SK-N-SH (cell line): ENCODE measurements around the gene SLC9A8. TPM values are rescaled to one million over a fixed set of nuclear protein-coding genes. Genes with fewer than 3 reads are reported as not detected.

Experiments used
- CTCF ChIA-PET: fragments of 300-600, 350-600 bp; formaldehyde crosslinking; extraction: SDS; loops from one replicate; lab custom pipeline; 2021; lab: Yijun Ruan, JAX
- POLR2A ChIA-PET: fragments of 350-600 bp; sonication (Branson Sonifier 250); formaldehyde crosslinking; extraction: SDS; loops from one replicate; lab custom pipeline; 2020; ENCODE audit warnings: antibody characterized with exemption, inconsistent platforms; lab: Yijun Ruan, JAX
- DNase-seq: peaks from one replicate; pipeline ENCODE4 v3.0.0; 2012
- H2AFZ ChIP-seq: fragments of 200-600 bp; sonication (generic); 2 replicates; pipeline ENCODE4 v1.8.1; 2016; ENCODE audit warnings: antibody characterized with exemption, mild to moderate bottlenecking, low read depth
- H3F3A ChIP-seq: fragments of 200-600 bp; sonication (generic); replicated peaks from 2 replicates; pipeline ENCODE3; 2016; ENCODE audit warnings: antibody characterized with exemption, mild to moderate bottlenecking; ENCODE audit not compliant: insufficient read depth
- H3K27ac ChIP-seq, 2 experiments: fragments of 200-500 bp in 1 of 2; fragments of 200-600 bp in 1 of 2; sonication (Bioruptor generic) in 1 of 2; sonication (generic), shearing (Covaris generic) in 1 of 2; 2 replicates each; pipeline versions ENCODE4 v1.5.1 to v1.6.1; 2014 to 2016; ENCODE audit warnings: low read depth in 2 of 2, inconsistent platforms in 1 of 2, low read length in 1 of 2, mild to moderate bottlenecking in 1 of 2, mixed read lengths in 1 of 2
- H3K27me3 ChIP-seq: fragments of 200-600 bp; sonication (generic), shearing (Covaris generic); 2 replicates; pipeline ENCODE4 v1.6.1; 2016; ENCODE audit warnings: mixed run types; ENCODE audit not compliant: insufficient read depth
- H3K36me3 ChIP-seq, 2 experiments: fragments of 200-500 bp in 1 of 2; fragments of 200-600 bp in 1 of 2; sonication (Bioruptor generic) in 1 of 2; sonication (generic) in 1 of 2; replicated peaks in 1 of 2; 2 replicates each; pipeline versions ENCODE3 to v1.5.1; 2014 to 2016; ENCODE audit warnings: low read length in 1 of 2, mild to moderate bottlenecking in 1 of 2; ENCODE audit not compliant: insufficient read depth in 2 of 2, control insufficient read depth in 1 of 2
- H3K4me1 ChIP-seq, 2 experiments: fragments of 200-500 bp in 1 of 2; fragments of 200-600 bp in 1 of 2; sonication (Bioruptor generic) in 1 of 2; sonication (generic), shearing (Covaris generic) in 1 of 2; 2 replicates each; pipeline versions ENCODE4 v1.5.1 to v1.6.1; 2014 to 2016; ENCODE audit warnings: low read depth in 1 of 2, low read length in 1 of 2, mixed run types in 1 of 2; ENCODE audit not compliant: insufficient read depth in 2 of 2, control insufficient read depth in 1 of 2
- H3K4me2 ChIP-seq: fragments of 200-600 bp; sonication (generic), shearing (Covaris generic); 2 replicates; pipeline ENCODE4 v1.6.1; 2017; ENCODE audit warnings: mixed run types
- H3K4me3 ChIP-seq, 2 experiments: fragments of 200-500 bp in 1 of 2; fragments of 200-600 bp in 1 of 2; sonication (Bioruptor generic) in 1 of 2; sonication (generic), shearing (Covaris generic) in 1 of 2; 2 replicates each; pipeline versions ENCODE4 v1.5.1 to v1.8.1; 2014 to 2016; ENCODE audit warnings: low read depth in 2 of 2, inconsistent platforms in 1 of 2, low read length in 1 of 2, mild to moderate bottlenecking in 1 of 2, mixed read lengths in 1 of 2, moderate library complexity in 1 of 2
- H3K79me2 ChIP-seq: fragments of 200-600 bp; sonication (generic); 2 replicates; pipeline ENCODE4 v1.8.1; 2017; ENCODE audit warnings: mild to moderate bottlenecking; ENCODE audit not compliant: insufficient read depth
- H3K9ac ChIP-seq: fragments of 200-600 bp; sonication (generic); 2 replicates; pipeline ENCODE4 v1.6.1; 2017; ENCODE audit warnings: mixed run types
- H3K9me2 ChIP-seq: fragments of 200-600 bp; sonication (generic); 2 replicates; pipeline ENCODE4 v1.6.1; 2017; ENCODE audit warnings: mixed run types
- H3K9me3 ChIP-seq: fragments of 200-600 bp; sonication (generic); 2 replicates; pipeline ENCODE4 v1.6.1; 2017; ENCODE audit warnings: mixed run types, mild to moderate bottlenecking, moderate library complexity
- H4K20me1 ChIP-seq: fragments of 200-600 bp; sonication (generic); 2 replicates; pipeline ENCODE4 v1.6.1; 2017; ENCODE audit warnings: mild to moderate bottlenecking, mixed run types; ENCODE audit not compliant: insufficient read depth
- ELF1 ChIP-seq: IDR thresholded peaks from 2 replicates; pipeline ENCODE4 v1.4.0; 2012
- FOSL2 ChIP-seq: IDR thresholded peaks from 2 replicates; pipeline ENCODE4 v1.4.0; 2012; ENCODE audit warnings: low read depth, mild to moderate bottlenecking, moderate library complexity, borderline replicate concordance
- GATA2 ChIP-seq: sonication (generic); formaldehyde crosslinking; IDR thresholded peaks from 2 replicates; pipeline ENCODE4 v1.5.0; 2020; ENCODE audit warnings: mild to moderate bottlenecking, missing genetic modification reagents
- JUND ChIP-seq: IDR thresholded peaks from 2 replicates; pipeline ENCODE4 v1.4.0; 2012
- MEF2A ChIP-seq: IDR thresholded peaks from 2 replicates; pipeline ENCODE4 v1.4.0; 2012; ENCODE audit warnings: low read depth, borderline replicate concordance
- MXI1 ChIP-seq: IDR thresholded peaks from 2 replicates; pipeline ENCODE4 v1.6.1; 2012; ENCODE audit warnings: mild to moderate bottlenecking, low read depth, low read length, improper control_type of control experiment
- POLR2AphosphoS5 ChIP-seq: IDR thresholded peaks from 2 replicates; pipeline ENCODE4 v1.6.1; 2012; ENCODE audit warnings: low read depth, low read length
- SIN3A ChIP-seq: IDR thresholded peaks from 2 replicates; pipeline ENCODE4 v1.6.1; 2012; ENCODE audit warnings: low read depth, mild to moderate bottlenecking, low read length, moderate library complexity, borderline replicate concordance
- TAF1 ChIP-seq: IDR thresholded peaks from 2 replicates; pipeline ENCODE4 v1.6.1; 2012; ENCODE audit warnings: low read depth, mild to moderate bottlenecking, low read length, moderate library complexity, borderline replicate concordance
- TCF12 ChIP-seq: IDR thresholded peaks from 2 replicates; pipeline ENCODE4 v1.4.0; 2012
- WGBS: methylation state at CpG from one replicate; pipeline ENCODE4 v1.1.6; 2017; ENCODE audit warnings: low lambda C conversion rate; 5-methylcytosine and 5-hydroxymethylcytosine counted together
- polyA plus RNA-seq, 3 experiments: library from polyadenylated mRNA; depleted of rRNA; stranded (reverse); fragments of >200 nt; gene quantifications; 2 replicates each; pipeline ENCODE4 v1.2.3, GENCODE V29; 2012
- TF ChIP-seq, protein P1 (sequence below): IDR thresholded peaks from 2 replicates; pipeline ENCODE4 v1.4.0; 2012; ENCODE audit warnings: low read depth, borderline replicate concordance
- TF ChIP-seq, protein P2 (sequence below): IDR thresholded peaks from 2 replicates; pipeline ENCODE4 v1.4.0; 2012; ENCODE audit warnings: low read depth
- TF ChIP-seq, protein P3 (sequence below): fragments of 200-600 bp; sonication (generic); IDR thresholded peaks from 2 replicates; pipeline ENCODE4 v1.6.1; 2017; ENCODE audit warnings: antibody characterized with exemption, mild to moderate bottlenecking, moderate library complexity
- TF ChIP-seq, protein P4 (sequence below): fragments of 150-350 bp; IDR thresholded peaks from 2 replicates; pipeline ENCODE4 v1.6.1; 2017; ENCODE audit warnings: antibody characterized with exemption, low read length, low read depth, borderline replicate concordance
- TF ChIP-seq, protein P5 (sequence below): IDR thresholded peaks from 2 replicates; pipeline ENCODE4 v1.4.0; 2012; ENCODE audit warnings: low read depth, borderline replicate concordance
- TF ChIP-seq, protein P6 (sequence below): IDR thresholded peaks from 2 replicates; pipeline ENCODE4; 2012
- TF ChIP-seq, protein P7 (sequence below): IDR thresholded peaks from 2 replicates; pipeline ENCODE4 v1.6.1; 2012; ENCODE audit warnings: mild to moderate bottlenecking, low read depth, low read length, moderate library complexity

The SLC9A8 gene
- polyA plus RNA-seq, 1 of the 3 experiments (the other 2 are of a cell fraction): 3.4 TPM

DNA sequence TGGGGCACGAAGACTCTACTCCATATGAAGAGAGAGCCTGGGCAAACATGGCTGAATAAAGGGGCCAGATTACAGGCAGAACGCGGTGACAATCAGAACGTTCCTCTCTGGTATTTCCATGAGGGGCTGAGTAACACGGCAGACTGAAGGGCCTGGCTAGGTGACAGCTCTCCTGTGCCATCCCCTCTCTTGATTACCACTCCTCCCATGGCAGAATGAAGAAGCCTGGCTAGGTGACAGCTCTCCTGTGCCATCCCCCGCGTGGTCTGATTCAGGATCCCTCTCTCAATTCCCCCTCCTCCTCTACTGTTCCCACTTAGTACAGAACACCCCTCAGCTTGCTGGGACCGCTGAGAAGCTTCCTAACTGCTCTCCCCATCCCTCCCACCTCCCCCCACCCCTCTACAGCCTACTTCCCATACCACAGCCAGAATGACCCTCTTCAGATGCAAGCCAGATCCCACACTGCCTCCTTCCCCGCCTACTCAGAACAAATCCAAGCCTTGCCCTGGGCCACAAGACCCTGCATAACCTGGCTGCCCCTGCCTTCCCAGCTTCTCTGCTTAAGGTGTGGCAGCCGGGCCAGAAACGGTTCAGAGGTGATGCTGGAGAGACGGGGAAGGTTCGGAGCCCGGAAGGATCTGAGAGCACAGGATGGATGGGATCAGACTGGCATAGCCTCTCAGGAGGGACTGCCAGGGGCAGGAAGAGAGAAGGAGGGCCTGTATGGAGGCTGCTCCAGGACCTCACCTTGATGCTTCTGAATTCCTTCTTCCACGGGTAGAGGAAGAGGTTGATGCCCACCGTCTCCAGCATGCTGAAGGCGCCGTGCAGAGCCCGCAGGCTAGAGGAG lies 95.0 kb downstream of the SLC9A8 start:
- POLR2A ChIA-PET: interaction anchor here (1.6 kb wide), 1 partner anchor 8 kb away, joined by 3 read pairs; the partner anchor contains the start of gene SPATA2
- H3K79me2 ChIP-seq: peaks cover 39% of the 10 kb centered on the region
- peaks cover 9 to 52% of the 10 kb centered on the region in 2 experiments for H3K36me3 ChIP-seq
- H3K4me3 ChIP-seq: no peak overlapping the region
- WGBS: 89% methylated on average over 19 of the region's 19 CpGs
- H4K20me1 ChIP-seq: peaks cover 27% of the 10 kb centered on the region; the same call in 1 of the 2 replicates
- no peak overlapping the region for H3K4me2 ChIP-seq
- no peak for DNase-seq
- H3F3A ChIP-seq: no peaks in the 10 kb centered on the region
- TF ChIP-seq, protein P1, sequence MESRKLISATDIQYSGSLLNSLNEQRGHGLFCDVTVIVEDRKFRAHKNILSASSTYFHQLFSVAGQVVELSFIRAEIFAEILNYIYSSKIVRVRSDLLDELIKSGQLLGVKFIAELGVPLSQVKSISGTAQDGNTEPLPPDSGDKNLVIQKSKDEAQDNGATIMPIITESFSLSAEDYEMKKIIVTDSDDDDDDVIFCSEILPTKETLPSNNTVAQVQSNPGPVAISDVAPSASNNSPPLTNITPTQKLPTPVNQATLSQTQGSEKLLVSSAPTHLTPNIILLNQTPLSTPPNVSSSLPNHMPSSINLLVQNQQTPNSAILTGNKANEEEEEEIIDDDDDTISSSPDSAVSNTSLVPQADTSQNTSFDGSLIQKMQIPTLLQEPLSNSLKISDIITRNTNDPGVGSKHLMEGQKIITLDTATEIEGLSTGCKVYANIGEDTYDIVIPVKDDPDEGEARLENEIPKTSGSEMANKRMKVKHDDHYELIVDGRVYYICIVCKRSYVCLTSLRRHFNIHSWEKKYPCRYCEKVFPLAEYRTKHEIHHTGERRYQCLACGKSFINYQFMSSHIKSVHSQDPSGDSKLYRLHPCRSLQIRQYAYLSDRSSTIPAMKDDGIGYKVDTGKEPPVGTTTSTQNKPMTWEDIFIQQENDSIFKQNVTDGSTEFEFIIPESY: no peak
- TF ChIP-seq POLR2AphosphoS5 (no peak), TAF1 (no peak), MXI1 (no peak), ELF1 (no peak), JUND (no peak), MEF2A (no peak), SIN3A (no peak), TCF12 (no peak), FOSL2 (no peak), GATA2 (CRISPR knock-in tag) (no peak)
- TF ChIP-seq, protein P2, sequence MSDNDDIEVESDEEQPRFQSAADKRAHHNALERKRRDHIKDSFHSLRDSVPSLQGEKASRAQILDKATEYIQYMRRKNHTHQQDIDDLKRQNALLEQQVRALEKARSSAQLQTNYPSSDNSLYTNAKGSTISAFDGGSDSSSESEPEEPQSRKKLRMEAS: no peak
- TF ChIP-seq, protein P3, sequence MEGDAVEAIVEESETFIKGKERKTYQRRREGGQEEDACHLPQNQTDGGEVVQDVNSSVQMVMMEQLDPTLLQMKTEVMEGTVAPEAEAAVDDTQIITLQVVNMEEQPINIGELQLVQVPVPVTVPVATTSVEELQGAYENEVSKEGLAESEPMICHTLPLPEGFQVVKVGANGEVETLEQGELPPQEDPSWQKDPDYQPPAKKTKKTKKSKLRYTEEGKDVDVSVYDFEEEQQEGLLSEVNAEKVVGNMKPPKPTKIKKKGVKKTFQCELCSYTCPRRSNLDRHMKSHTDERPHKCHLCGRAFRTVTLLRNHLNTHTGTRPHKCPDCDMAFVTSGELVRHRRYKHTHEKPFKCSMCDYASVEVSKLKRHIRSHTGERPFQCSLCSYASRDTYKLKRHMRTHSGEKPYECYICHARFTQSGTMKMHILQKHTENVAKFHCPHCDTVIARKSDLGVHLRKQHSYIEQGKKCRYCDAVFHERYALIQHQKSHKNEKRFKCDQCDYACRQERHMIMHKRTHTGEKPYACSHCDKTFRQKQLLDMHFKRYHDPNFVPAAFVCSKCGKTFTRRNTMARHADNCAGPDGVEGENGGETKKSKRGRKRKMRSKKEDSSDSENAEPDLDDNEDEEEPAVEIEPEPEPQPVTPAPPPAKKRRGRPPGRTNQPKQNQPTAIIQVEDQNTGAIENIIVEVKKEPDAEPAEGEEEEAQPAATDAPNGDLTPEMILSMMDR: no peak
- TF ChIP-seq, protein P4, sequence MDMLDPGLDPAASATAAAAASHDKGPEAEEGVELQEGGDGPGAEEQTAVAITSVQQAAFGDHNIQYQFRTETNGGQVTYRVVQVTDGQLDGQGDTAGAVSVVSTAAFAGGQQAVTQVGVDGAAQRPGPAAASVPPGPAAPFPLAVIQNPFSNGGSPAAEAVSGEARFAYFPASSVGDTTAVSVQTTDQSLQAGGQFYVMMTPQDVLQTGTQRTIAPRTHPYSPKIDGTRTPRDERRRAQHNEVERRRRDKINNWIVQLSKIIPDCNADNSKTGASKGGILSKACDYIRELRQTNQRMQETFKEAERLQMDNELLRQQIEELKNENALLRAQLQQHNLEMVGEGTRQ: no peak
- TF ChIP-seq, protein P5, sequence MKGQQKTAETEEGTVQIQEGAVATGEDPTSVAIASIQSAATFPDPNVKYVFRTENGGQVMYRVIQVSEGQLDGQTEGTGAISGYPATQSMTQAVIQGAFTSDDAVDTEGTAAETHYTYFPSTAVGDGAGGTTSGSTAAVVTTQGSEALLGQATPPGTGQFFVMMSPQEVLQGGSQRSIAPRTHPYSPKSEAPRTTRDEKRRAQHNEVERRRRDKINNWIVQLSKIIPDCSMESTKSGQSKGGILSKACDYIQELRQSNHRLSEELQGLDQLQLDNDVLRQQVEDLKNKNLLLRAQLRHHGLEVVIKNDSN: no peak
- TF ChIP-seq, protein P6, sequence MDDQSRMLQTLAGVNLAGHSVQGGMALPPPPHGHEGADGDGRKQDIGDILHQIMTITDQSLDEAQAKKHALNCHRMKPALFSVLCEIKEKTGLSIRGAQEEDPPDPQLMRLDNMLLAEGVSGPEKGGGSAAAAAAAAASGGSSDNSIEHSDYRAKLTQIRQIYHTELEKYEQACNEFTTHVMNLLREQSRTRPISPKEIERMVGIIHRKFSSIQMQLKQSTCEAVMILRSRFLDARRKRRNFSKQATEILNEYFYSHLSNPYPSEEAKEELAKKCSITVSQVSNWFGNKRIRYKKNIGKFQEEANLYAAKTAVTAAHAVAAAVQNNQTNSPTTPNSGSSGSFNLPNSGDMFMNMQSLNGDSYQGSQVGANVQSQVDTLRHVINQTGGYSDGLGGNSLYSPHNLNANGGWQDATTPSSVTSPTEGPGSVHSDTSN: no peak
- TF ChIP-seq, protein P7, sequence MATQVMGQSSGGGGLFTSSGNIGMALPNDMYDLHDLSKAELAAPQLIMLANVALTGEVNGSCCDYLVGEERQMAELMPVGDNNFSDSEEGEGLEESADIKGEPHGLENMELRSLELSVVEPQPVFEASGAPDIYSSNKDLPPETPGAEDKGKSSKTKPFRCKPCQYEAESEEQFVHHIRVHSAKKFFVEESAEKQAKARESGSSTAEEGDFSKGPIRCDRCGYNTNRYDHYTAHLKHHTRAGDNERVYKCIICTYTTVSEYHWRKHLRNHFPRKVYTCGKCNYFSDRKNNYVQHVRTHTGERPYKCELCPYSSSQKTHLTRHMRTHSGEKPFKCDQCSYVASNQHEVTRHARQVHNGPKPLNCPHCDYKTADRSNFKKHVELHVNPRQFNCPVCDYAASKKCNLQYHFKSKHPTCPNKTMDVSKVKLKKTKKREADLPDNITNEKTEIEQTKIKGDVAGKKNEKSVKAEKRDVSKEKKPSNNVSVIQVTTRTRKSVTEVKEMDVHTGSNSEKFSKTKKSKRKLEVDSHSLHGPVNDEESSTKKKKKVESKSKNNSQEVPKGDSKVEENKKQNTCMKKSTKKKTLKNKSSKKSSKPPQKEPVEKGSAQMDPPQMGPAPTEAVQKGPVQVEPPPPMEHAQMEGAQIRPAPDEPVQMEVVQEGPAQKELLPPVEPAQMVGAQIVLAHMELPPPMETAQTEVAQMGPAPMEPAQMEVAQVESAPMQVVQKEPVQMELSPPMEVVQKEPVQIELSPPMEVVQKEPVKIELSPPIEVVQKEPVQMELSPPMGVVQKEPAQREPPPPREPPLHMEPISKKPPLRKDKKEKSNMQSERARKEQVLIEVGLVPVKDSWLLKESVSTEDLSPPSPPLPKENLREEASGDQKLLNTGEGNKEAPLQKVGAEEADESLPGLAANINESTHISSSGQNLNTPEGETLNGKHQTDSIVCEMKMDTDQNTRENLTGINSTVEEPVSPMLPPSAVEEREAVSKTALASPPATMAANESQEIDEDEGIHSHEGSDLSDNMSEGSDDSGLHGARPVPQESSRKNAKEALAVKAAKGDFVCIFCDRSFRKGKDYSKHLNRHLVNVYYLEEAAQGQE: no peak
- H3K9me3 ChIP-seq: no peaks in the 10 kb centered on the region
- no peak overlapping the region for H3K9ac ChIP-seq
- no peaks in the 10 kb centered on the region for H3K27me3 ChIP-seq
- H3K27ac ChIP-seq: no peak overlapping the region
- H3K9me2 ChIP-seq: no peaks in the 10 kb centered on the region
- CTCF ChIA-PET: interaction anchor here (0.9 to 5.8 kb wide), 4 partner anchors 16 to 374 kb away, joined by 3 to 32 read pairs (median 5); no protein-coding TSS in a partner anchor
- no peak overlapping the region for H2AFZ ChIP-seq
- H3K4me1 ChIP-seq: no peaks in the 10 kb centered on the region
